Measurements from ENCODE around the gene SUN3.

The SUN3 gene

DNA sequence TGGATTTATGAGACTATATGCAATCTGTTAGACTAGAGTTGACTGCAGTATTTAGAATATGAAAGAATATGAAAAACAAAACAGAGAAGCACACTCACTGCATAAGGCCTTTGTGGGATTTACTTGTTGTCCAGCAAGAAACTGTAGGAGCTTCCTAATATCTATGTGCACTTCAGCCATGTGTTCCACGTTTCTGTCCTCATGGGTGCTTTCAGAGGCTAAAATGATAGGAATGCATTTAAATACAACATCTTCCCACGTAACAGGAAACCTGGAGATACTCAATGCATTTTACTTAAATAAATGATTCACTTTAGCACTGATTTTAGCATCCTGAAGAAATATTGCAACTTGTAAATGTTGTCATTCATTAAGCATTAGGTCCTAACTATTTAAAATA lies 61.2 kb downstream of the SUN3 start:
- Histone ChIP-seq H3K27ac (ENCODE audit: low read depth, low read length) (no peak overlapping the region), H3K4me1 (ENCODE audit: control insufficient read depth, insufficient read depth, low read length) (no peaks in the 10 kb centered on the region), H3K9ac (ENCODE audit: low read length) (no peak overlapping the region), H3K36me3 (ENCODE audit: control insufficient read depth, insufficient read depth, low read length) (peaks cover 27% of the 10 kb centered on the region), H3K27me3 (ENCODE audit: control insufficient read depth, insufficient read depth, low read length) (no peaks in the 10 kb centered on the region), H3K4me3 (ENCODE audit: low read length) (no peak overlapping the region)

GRCh38 chr7:47967123-47967522 lies 61.8 kb downstream of the SUN3 start:
- H3K9ac ChIP-seq (ENCODE audit: low read length) = no peak overlapping the region
- peaks cover 28% of the 10 kb centered on the region for H3K36me3 ChIP-seq (ENCODE audit: control insufficient read depth, insufficient read depth, low read length)
- no peaks in the 10 kb centered on the region for H3K27me3 ChIP-seq (ENCODE audit: control insufficient read depth, insufficient read depth, low read length)
- H3K27ac ChIP-seq (ENCODE audit: low read depth, low read length) = no peak overlapping the region
- H3K4me3 ChIP-seq (ENCODE audit: low read length) = no peak overlapping the region
- H3K4me1 ChIP-seq (ENCODE audit: control insufficient read depth, insufficient read depth, low read length) = no peaks in the 10 kb centered on the region

DNA sequence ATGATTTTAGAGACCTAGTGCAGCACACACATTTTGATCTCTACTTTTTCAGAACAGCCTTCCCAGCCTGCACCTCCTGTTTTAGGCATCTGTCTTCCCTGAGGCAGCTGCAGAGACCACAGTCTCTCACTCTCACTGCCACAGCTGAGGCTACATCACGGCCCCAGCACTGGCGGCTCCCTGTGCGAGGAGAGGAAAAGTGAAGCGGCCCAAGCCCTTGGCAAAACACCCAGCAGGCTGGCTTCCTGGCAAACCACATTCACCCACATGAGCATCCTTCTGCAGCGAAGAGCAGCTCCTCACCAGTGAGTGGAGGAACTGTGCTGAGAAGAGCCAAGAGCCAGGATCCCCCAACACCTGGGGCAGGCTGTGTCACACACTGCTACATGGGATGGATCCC lies 63.5 kb downstream of the SUN3 start:
- no peaks in the 10 kb centered on the region for H3K27me3 ChIP-seq (ENCODE audit: control insufficient read depth, insufficient read depth, low read length)
- H3K4me3 ChIP-seq (ENCODE audit: low read length) = no peak overlapping the region
- no peak overlapping the region for H3K27ac ChIP-seq (ENCODE audit: low read depth, low read length)
- peaks cover 28% of the 10 kb centered on the region for H3K36me3 ChIP-seq (ENCODE audit: control insufficient read depth, insufficient read depth, low read length)
- H3K4me1 ChIP-seq (ENCODE audit: control insufficient read depth, insufficient read depth, low read length) = no peaks in the 10 kb centered on the region
- H3K9ac ChIP-seq (ENCODE audit: low read length) = no peak overlapping the region

GRCh38 chr7:47962262-47962661 lies 66.6 kb downstream of the SUN3 start:
- Histone ChIP-seq H3K4me1 (ENCODE audit: control insufficient read depth, insufficient read depth, low read length) (no peaks in the 10 kb centered on the region), H3K27me3 (ENCODE audit: control insufficient read depth, insufficient read depth, low read length) (no peaks in the 10 kb centered on the region), H3K36me3 (ENCODE audit: control insufficient read depth, insufficient read depth, low read length) (peaks cover 27% of the 10 kb centered on the region), H3K27ac (ENCODE audit: low read depth, low read length) (no peak overlapping the region), H3K9ac (ENCODE audit: low read length) (no peak overlapping the region), H3K4me3 (ENCODE audit: low read length) (no peak overlapping the region)

- Histone ChIP-seq H3K9ac (ENCODE audit: low read length) (no peak overlapping the region), H3K36me3 (ENCODE audit: control insufficient read depth, insufficient read depth, low read length) (peaks cover 5% of the 10 kb centered on the region), H3K4me1 (ENCODE audit: control insufficient read depth, insufficient read depth, low read length) (no peaks in the 10 kb centered on the region), H3K27me3 (ENCODE audit: control insufficient read depth, insufficient read depth, low read length) (no peaks in the 10 kb centered on the region), H3K4me3 (ENCODE audit: low read length) (no peak overlapping the region), H3K27ac (ENCODE audit: low read depth, low read length) (no peak overlapping the region)
These were observed 71.8 kb downstream of the SUN3 start for GRCh38 chr7:47957156-47957555.

DNA sequence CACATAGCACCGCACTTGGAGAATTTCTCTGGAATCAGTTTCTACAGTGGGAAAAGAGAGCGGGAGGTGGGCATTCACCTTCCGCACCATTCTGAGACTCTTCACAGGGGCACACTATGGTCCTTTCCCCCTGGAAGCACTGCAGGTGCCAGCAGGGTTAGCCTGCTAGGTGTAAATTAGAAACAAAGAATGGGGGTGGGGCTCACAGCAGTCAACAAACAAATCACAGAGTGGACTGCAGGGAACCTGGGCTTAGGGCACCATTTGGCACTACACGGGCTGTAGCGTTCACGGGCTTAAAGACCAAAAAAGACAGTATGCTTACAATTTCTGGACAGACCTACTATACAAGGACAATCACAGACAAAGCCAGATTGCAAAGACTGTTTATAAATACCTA lies 72.7 kb downstream of the SUN3 start:
- Histone ChIP-seq H3K4me1 (ENCODE audit: control insufficient read depth, insufficient read depth, low read length) (no peaks in the 10 kb centered on the region), H3K36me3 (ENCODE audit: control insufficient read depth, insufficient read depth, low read length) (peaks cover 5% of the 10 kb centered on the region), H3K27ac (ENCODE audit: low read depth, low read length) (no peak overlapping the region), H3K27me3 (ENCODE audit: control insufficient read depth, insufficient read depth, low read length) (no peaks in the 10 kb centered on the region), H3K9ac (ENCODE audit: low read length) (no peak overlapping the region), H3K4me3 (ENCODE audit: low read length) (no peak overlapping the region)

GRCh38 chr7:47954231-47954911 lies 74.5 kb downstream of the SUN3 start:
- H3K27me3 ChIP-seq (ENCODE audit: control insufficient read depth, insufficient read depth, low read length) = no peaks in the 10 kb centered on the region
- H3K4me3 ChIP-seq (ENCODE audit: low read length) = no peak overlapping the region
- H3K36me3 ChIP-seq (ENCODE audit: control insufficient read depth, insufficient read depth, low read length) = peaks cover 5% of the 10 kb centered on the region
- no peak overlapping the region for H3K27ac ChIP-seq (ENCODE audit: low read depth, low read length)
- no peak overlapping the region for H3K9ac ChIP-seq (ENCODE audit: low read length)
- H3K4me1 ChIP-seq (ENCODE audit: control insufficient read depth, insufficient read depth, low read length) = no peaks in the 10 kb centered on the region

GRCh38 chr7:47953822-47954221 lies 75.1 kb downstream of the SUN3 start:
- Histone ChIP-seq H3K4me1 (ENCODE audit: control insufficient read depth, insufficient read depth, low read length) (no peaks in the 10 kb centered on the region), H3K4me3 (ENCODE audit: low read length) (no peak overlapping the region), H3K27ac (ENCODE audit: low read depth, low read length) (no peak overlapping the region), H3K9ac (ENCODE audit: low read length) (no peak overlapping the region), H3K36me3 (ENCODE audit: control insufficient read depth, insufficient read depth, low read length) (peaks cover 5% of the 10 kb centered on the region), H3K27me3 (ENCODE audit: control insufficient read depth, insufficient read depth, low read length) (no peaks in the 10 kb centered on the region)

DNA sequence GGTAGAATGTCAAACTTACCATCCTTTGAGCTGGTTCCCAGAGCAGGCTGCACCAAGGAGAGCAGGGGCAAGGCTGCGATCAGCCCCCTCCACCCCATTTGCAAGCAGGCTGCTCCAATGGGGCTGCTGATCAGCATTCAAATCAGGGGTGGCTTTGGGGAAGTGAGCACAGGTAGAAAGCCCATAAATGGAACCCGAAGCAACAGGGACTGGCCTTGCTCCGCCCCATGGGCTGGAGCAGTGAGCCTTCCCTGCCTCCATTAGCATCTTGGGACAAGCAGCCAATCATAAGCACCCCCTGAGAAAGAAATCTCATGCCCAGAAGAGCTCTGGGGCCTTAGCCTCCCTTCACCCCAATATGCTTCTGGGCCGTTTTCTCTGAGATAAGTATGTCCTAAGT lies 76.7 kb downstream of the SUN3 start:
- Histone ChIP-seq H3K27ac (ENCODE audit: low read depth, low read length) (no peak overlapping the region), H3K27me3 (ENCODE audit: control insufficient read depth, insufficient read depth, low read length) (no peaks in the 10 kb centered on the region), H3K4me3 (ENCODE audit: low read length) (no peak overlapping the region), H3K9ac (ENCODE audit: low read length) (no peak overlapping the region), H3K36me3 (ENCODE audit: control insufficient read depth, insufficient read depth, low read length) (peaks cover 5% of the 10 kb centered on the region), H3K4me1 (ENCODE audit: control insufficient read depth, insufficient read depth, low read length) (no peaks in the 10 kb centered on the region)

DNA sequence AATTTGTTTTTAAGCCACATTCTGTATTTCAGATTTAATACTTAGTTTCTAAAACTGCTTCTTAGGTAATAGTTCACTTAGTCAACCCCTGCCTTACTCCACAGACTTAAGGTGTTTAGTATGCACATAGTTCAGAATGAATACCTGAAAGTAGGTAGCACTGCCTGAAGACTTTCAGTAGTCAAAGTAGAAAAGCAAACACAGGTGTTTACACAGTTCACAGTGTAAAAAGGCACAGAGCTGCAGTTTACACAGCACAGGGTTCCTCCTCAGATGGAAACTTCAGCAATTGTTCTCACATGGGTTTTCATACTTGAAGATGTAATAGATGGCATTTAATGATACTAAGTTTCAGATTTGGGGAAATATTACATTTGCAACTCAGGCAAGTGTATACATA lies 77.5 kb downstream of the SUN3 start:
- no peaks in the 10 kb centered on the region for H3K27me3 ChIP-seq (ENCODE audit: control insufficient read depth, insufficient read depth, low read length)
- H3K4me3 ChIP-seq (ENCODE audit: low read length) = no peak overlapping the region
- peaks cover 5% of the 10 kb centered on the region for H3K36me3 ChIP-seq (ENCODE audit: control insufficient read depth, insufficient read depth, low read length)
- H3K4me1 ChIP-seq (ENCODE audit: control insufficient read depth, insufficient read depth, low read length) = no peaks in the 10 kb centered on the region
- H3K9ac ChIP-seq (ENCODE audit: low read length) = no peak overlapping the region
- no peak overlapping the region for H3K27ac ChIP-seq (ENCODE audit: low read depth, low read length)

- H3K9ac ChIP-seq (ENCODE audit: low read length) = no peak overlapping the region
- H3K27ac ChIP-seq (ENCODE audit: low read depth, low read length) = no peak overlapping the region
- H3K27me3 ChIP-seq (ENCODE audit: control insufficient read depth, insufficient read depth, low read length) = no peaks in the 10 kb centered on the region
- H3K4me3 ChIP-seq (ENCODE audit: low read length) = no peak overlapping the region
- peaks cover 5% of the 10 kb centered on the region for H3K36me3 ChIP-seq (ENCODE audit: control insufficient read depth, insufficient read depth, low read length)
- no peaks in the 10 kb centered on the region for H3K4me1 ChIP-seq (ENCODE audit: control insufficient read depth, insufficient read depth, low read length)
These were observed 78.2 kb downstream of the SUN3 start for GRCh38 chr7:47950714-47951113.

DNA sequence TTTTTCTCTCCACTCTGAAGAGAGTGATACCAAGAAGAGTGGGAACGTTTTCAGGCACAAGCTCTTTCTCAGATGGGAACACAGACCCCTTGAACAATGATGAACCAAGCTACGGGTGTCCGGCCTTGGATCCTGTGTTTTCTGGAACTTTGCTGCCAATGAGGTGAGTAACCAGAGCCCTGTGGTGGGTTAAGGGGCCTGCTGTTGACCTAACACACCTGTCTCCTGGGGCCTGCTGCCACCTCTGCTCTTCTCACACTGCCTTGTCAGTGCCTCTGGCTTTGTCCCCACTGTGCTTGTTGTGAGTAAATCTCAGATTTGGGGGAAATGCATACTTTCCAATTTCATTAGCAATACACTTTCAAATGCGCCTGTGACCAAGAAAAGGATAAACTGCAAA lies 79.2 kb downstream of the SUN3 start:
- no peaks in the 10 kb centered on the region for H3K27me3 ChIP-seq (ENCODE audit: control insufficient read depth, insufficient read depth, low read length)
- H3K36me3 ChIP-seq (ENCODE audit: control insufficient read depth, insufficient read depth, low read length) = peaks cover 2% of the 10 kb centered on the region
- no peak overlapping the region for H3K9ac ChIP-seq (ENCODE audit: low read length)
- no peak overlapping the region for H3K27ac ChIP-seq (ENCODE audit: low read depth, low read length)
- H3K4me3 ChIP-seq (ENCODE audit: low read length) = no peak overlapping the region
- no peaks in the 10 kb centered on the region for H3K4me1 ChIP-seq (ENCODE audit: control insufficient read depth, insufficient read depth, low read length)

- no peaks in the 10 kb centered on the region for H3K4me1 ChIP-seq (ENCODE audit: control insufficient read depth, insufficient read depth, low read length)
- H3K4me3 ChIP-seq (ENCODE audit: low read length) = no peak within 1 kb of the TSS
- no peak within 1 kb of the TSS for H3K27ac ChIP-seq (ENCODE audit: low read depth, low read length)
These were observed 80.6 kb downstream of the SUN3 start, which contains the start of gene PKD1L1 for GRCh38 chr7:47948141-47948790. TSS of gene PKD1L1 (minus strand) at chr7:47948466. CDS start at chr7:47948440, 26 bp downstream.

More at GRCh38 chr7:47948141-47948790, 80.6 kb downstream of the SUN3 start, which contains the start of gene PKD1L1:
- Histone ChIP-seq H3K9ac (ENCODE audit: low read length) (no peak within 1 kb of the TSS), H3K36me3 (ENCODE audit: control insufficient read depth, insufficient read depth, low read length) (no peaks in the 10 kb centered on the region), H3K27me3 (ENCODE audit: control insufficient read depth, insufficient read depth, low read length) (no peaks in the 10 kb centered on the region)
